HEK293T (cell line): Measurements from ENCODE around the gene KRTAP10-8.

Experiments used
- BHLHE40 ChIP-seq: fragments of 450-650 bp; IDR thresholded peaks from 2 replicates; pipeline ENCODE4 v1.6.1; 2016; ENCODE audit warnings: mild to moderate bottlenecking, moderate library complexity, borderline replicate concordance
- CTBP1 ChIP-seq: fragments of 450-650 bp; IDR thresholded peaks from 2 replicates; pipeline ENCODE4 v1.6.1; 2016; ENCODE audit warnings: borderline replicate concordance
- FOXA1 ChIP-seq: fragments of 450-650 bp; IDR thresholded peaks from 2 replicates; pipeline ENCODE4 v1.6.1; 2016; ENCODE audit warnings: mild to moderate bottlenecking
- FOXK2 ChIP-seq: fragments of 450-650 bp; IDR thresholded peaks from 2 replicates; pipeline ENCODE4 v1.6.1; 2016; ENCODE audit warnings: mild to moderate bottlenecking
- FOXM1 ChIP-seq: fragments of 450-650 bp; IDR thresholded peaks from 2 replicates; pipeline ENCODE4 v1.6.1; 2017; ENCODE audit warnings: mild to moderate bottlenecking, borderline replicate concordance
- NFRKB ChIP-seq: fragments of 450-650 bp; IDR thresholded peaks from 2 replicates; pipeline ENCODE4 v1.6.1; 2016; ENCODE audit warnings: mild to moderate bottlenecking, moderate library complexity
- SP1 ChIP-seq: fragments of 450-650 bp; IDR thresholded peaks from 2 replicates; pipeline ENCODE4 v1.6.1; 2017
- TF ChIP-seq, protein P1 (sequence below): fragments of 450-650 bp; IDR thresholded peaks from 2 replicates; pipeline ENCODE4 v1.6.1; 2016

DNA sequence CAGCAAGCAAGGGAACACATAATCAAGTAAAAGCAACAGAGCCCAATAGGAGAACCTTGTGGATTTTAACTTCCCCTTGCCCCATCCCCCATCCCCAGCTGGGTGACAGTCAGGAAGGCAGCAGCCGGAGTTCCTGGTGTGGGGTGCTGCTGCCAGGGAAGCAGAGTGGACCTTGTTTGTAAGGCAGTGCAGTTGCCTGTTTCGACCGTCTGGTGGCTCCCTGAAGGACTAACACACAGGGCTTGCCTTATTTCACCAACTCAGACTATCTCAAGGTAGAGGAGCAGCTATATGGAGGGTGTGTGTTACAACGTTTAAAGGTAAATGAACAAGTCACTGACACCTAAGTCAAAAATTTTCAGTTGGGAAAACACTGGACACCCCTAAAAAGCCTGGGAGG, 6.6 kb downstream of the KRTAP10-8 start:
- TF ChIP-seq FOXK2 (no peak), FOXM1 (no peak), FOXA1 (no peak), NFRKB (no peak), CTBP1 (no peak), BHLHE40 (no peak), SP1 (no peak)
- TF ChIP-seq, protein P1, sequence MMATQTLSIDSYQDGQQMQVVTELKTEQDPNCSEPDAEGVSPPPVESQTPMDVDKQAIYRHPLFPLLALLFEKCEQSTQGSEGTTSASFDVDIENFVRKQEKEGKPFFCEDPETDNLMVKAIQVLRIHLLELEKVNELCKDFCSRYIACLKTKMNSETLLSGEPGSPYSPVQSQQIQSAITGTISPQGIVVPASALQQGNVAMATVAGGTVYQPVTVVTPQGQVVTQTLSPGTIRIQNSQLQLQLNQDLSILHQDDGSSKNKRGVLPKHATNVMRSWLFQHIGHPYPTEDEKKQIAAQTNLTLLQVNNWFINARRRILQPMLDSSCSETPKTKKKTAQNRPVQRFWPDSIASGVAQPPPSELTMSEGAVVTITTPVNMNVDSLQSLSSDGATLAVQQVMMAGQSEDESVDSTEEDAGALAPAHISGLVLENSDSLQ, result no peak
